A549 (cell line): Measurements from ENCODE around the gene BCAP29. TPM values are rescaled to one million over a fixed set of nuclear protein-coding genes. Genes with fewer than 3 reads are reported as not detected.

Source experiments
- ATAC-seq, 2 experiments: fragments of 200-7000 bp in 1 of 2; fragments of >200 bp in 1 of 2; cut with Nextera tagmentation in 1 of 2; cut with Tn5 transposase in 1 of 2; 3 replicates each; pipeline versions ENCODE4 v1.8.0 to v1.9.1; 2018 to 2020; ENCODE audit warnings: mild to moderate bottlenecking in 1 of 2, moderate library complexity in 1 of 2
- CTCF ChIA-PET: fragments of 300-600 bp; sonication (Branson Sonifier 250); formaldehyde crosslinking; extraction: SDS; loops from one replicate; lab custom pipeline; 2021; ENCODE audit warnings: antibody characterized with exemption, inconsistent platforms; lab: Yijun Ruan, JAX
- POLR2A ChIA-PET: fragments of 350-600 bp; formaldehyde crosslinking; extraction: SDS; loops from one replicate; lab custom pipeline; 2021; ENCODE audit warnings: antibody characterized with exemption, inconsistent platforms; lab: Yijun Ruan, JAX
- DNase-seq, 2 experiments: peaks; one replicate each; pipeline versions ENCODE4 v3.0.0 to v3.0.0-alpha.2; 2011 to 2016; ENCODE audit warnings: low read depth in 1 of 2, low spot score in 1 of 2
- FAIRE-seq: peaks from 2 replicates; lab custom pipeline; 2011; peaks lifted over from hg19 to GRCh38; lab: Jason Lieb, UNC
- H3K27ac ChIP-seq, 2 experiments: fragments of >200 bp; sonication (Bioruptor Twin); formaldehyde crosslinking; 3 replicates each; pipeline ENCODE4 v1.5.1; 2016 to 2017
- H3K4me1 ChIP-seq: fragments of >200 bp; sonication (Bioruptor Twin); formaldehyde crosslinking; 3 replicates; pipeline ENCODE4 v1.6.1; 2016
- H3K4me2 ChIP-seq: fragments of >200 bp; sonication (Bioruptor Twin); formaldehyde crosslinking; 3 replicates; pipeline ENCODE4 v1.6.1; 2016
- H3K4me3 ChIP-seq: fragments of >200 bp; sonication (Bioruptor Twin); formaldehyde crosslinking; 3 replicates; pipeline ENCODE4 v1.5.1; 2016
- H3K9me3 ChIP-seq: fragments of >200 bp; sonication (Bioruptor Twin); formaldehyde crosslinking; 3 replicates; pipeline ENCODE4 v1.6.1; 2016
- CBX8 ChIP-seq: fragments of 200-600 bp; sonication (generic); IDR thresholded peaks from 2 replicates; pipeline ENCODE4 v1.6.1; 2016
- E2F6 ChIP-seq: IDR thresholded peaks from 2 replicates; pipeline ENCODE4 v1.6.1; 2012; ENCODE audit warnings: low read depth, borderline replicate concordance
- EHF ChIP-seq: fragments of 250-450 bp; sonication (Bioruptor Pico); IDR thresholded peaks from 2 replicates; pipeline ENCODE4 v1.5.0; 2020; ENCODE audit warnings: mild to moderate bottlenecking
- EHMT2 ChIP-seq: fragments of 200-600 bp; sonication (generic); IDR thresholded peaks from 2 replicates; pipeline ENCODE4 v1.6.1; 2016; ENCODE audit warnings: antibody characterized with exemption, low read depth, mild to moderate bottlenecking, moderate library complexity
- FOSL2 ChIP-seq, 2 experiments: fragments of 450-650 bp in 1 of 2; fragments of >200 bp in 1 of 2; sonication (Bioruptor Twin) in 1 of 2; formaldehyde crosslinking; IDR thresholded peaks; 2 replicates each; pipeline versions ENCODE4 v1.5.0 to v1.6.1; 2016 to 2020; ENCODE audit warnings: mild to moderate bottlenecking in 1 of 2, moderate library complexity in 1 of 2
- HDAC2 ChIP-seq: fragments of 200-600 bp; sonication (generic); IDR thresholded peaks from 2 replicates; pipeline ENCODE4 v1.6.1; 2016
- HEYL ChIP-seq: fragments of 250-450 bp; sonication (Bioruptor Pico); IDR thresholded peaks from 2 replicates; pipeline ENCODE4 v1.8.0; 2021; ENCODE audit warnings: mild to moderate bottlenecking, moderate library complexity
- HOXA7 ChIP-seq: fragments of 250-450 bp; sonication (Bioruptor Pico); IDR thresholded peaks from 2 replicates; pipeline ENCODE4 v1.5.0; 2020; ENCODE audit warnings: mild to moderate bottlenecking, moderate library complexity
- HOXB13 ChIP-seq: fragments of 250-450 bp; sonication (Bioruptor Pico); IDR thresholded peaks from 2 replicates; pipeline ENCODE4 v1.5.0; 2020; ENCODE audit warnings: low read depth, mild to moderate bottlenecking, moderate library complexity
- JUN ChIP-seq, 2 experiments: fragments of >200 bp; sonication (Bioruptor Twin); formaldehyde crosslinking; IDR thresholded peaks; 2 replicates in 1 of 2; 3 replicates in 1 of 2; pipeline ENCODE4 v1.6.1; 2016 to 2017
- JUNB ChIP-seq: fragments of >200 bp; sonication (Bioruptor Twin); formaldehyde crosslinking; IDR thresholded peaks from 2 replicates; pipeline ENCODE4 v1.6.1; 2016
- MAFK ChIP-seq: fragments of 450-650 bp; IDR thresholded peaks from 2 replicates; pipeline ENCODE4 v1.6.1; 2014; ENCODE audit not compliant: partially characterized antibody
- MAX ChIP-seq: IDR thresholded peaks from 2 replicates; pipeline ENCODE4 v1.6.1; 2012
- MAZ ChIP-seq: fragments of 150-350 bp; IDR thresholded peaks from 2 replicates; pipeline ENCODE4 v1.6.1; 2014; ENCODE audit warnings: antibody characterized with exemption, low read depth, low read length, borderline replicate concordance
- MYC ChIP-seq: IDR thresholded peaks from 2 replicates; pipeline ENCODE4 v1.6.1; 2012; ENCODE audit warnings: mild to moderate bottlenecking, inconsistent platforms, low read length, improper control_type of control experiment, borderline replicate concordance
- POLR2A ChIP-seq: IDR thresholded peaks from 2 replicates; pipeline ENCODE4 v1.6.1; 2012; ENCODE audit warnings: mild to moderate bottlenecking, low read length
- POLR2AphosphoS2 ChIP-seq: conservative IDR thresholded peaks from 2 replicates; pipeline ENCODE4 v1.6.1; 2012; ENCODE audit warnings: low read length, improper control_type of control experiment, inconsistent platforms
- RAD21 ChIP-seq, 2 experiments: fragments of >200 bp in 1 of 2; sonication (Bioruptor Twin) in 1 of 2; formaldehyde crosslinking in 1 of 2; IDR thresholded peaks in 1 of 2; conservative IDR thresholded peaks in 1 of 2; 2 replicates in 1 of 2; 3 replicates in 1 of 2; pipeline ENCODE4 v1.6.1; 2012 to 2018; ENCODE audit warnings: inconsistent platforms in 1 of 2
- RARB ChIP-seq: fragments of 250-450 bp; sonication (Bioruptor Pico); IDR thresholded peaks from 2 replicates; pipeline ENCODE4 v1.8.0; 2021; ENCODE audit warnings: mild to moderate bottlenecking, moderate library complexity
- RCOR1 ChIP-seq: fragments of 150-350 bp; IDR thresholded peaks from 2 replicates; pipeline ENCODE4 v1.6.1; 2014; ENCODE audit warnings: antibody characterized with exemption, low read length, low read depth
- SREBF2 ChIP-seq: fragments of 450-650 bp; IDR thresholded peaks from 2 replicates; pipeline ENCODE4 v1.6.1; 2014; ENCODE audit warnings: mild to moderate bottlenecking, moderate library complexity
- ZC3H11A ChIP-seq: fragments of 450-650 bp; IDR thresholded peaks from 2 replicates; pipeline ENCODE4 v1.6.1; 2014; ENCODE audit warnings: antibody characterized with exemption, mild to moderate bottlenecking
- ZFP36 ChIP-seq: fragments of 450-650 bp; IDR thresholded peaks from 2 replicates; pipeline ENCODE4 v1.6.1; 2014; ENCODE audit warnings: borderline replicate concordance; ENCODE audit not compliant: partially characterized antibody
- WGBS: methylation state at CpG from one replicate; pipeline ENCODE4 v1.1.6; 2017; ENCODE audit errors: missing lambda C conversion rate; 5-methylcytosine and 5-hydroxymethylcytosine counted together
- polyA plus RNA-seq, 4 experiments: library from polyadenylated mRNA; depleted of rRNA in 3 of 4; stranded (reverse); fragments of >200 nt; fragmentation: RNase III in 1 of 4; extraction: RNeasy Plus Mini Kit Qiagen cat#74134 plus additional on column Dnase treatment in 1 of 4; gene quantifications; 2 replicates in 3 of 4; 3 replicates in 1 of 4; pipeline ENCODE4 v1.2.3, GENCODE V29; 2011 to 2017
- TF ChIP-seq, protein P1 (sequence below): fragments of >200 bp; sonication (Bioruptor Twin); formaldehyde crosslinking; IDR thresholded peaks from 2 replicates; pipeline ENCODE4 v1.6.1; 2016

Gene BCAP29
- polyA plus RNA-seq, 2 of the 4 experiments (the other 2 are of a cell fraction): 38.0 to 66.9 TPM

GRCh38 chr7:107609811-107610261, 29.8 kb downstream of the BCAP29 start:
- TF ChIP-seq MAZ: no peak
- no peak for TF ChIP-seq POLR2AphosphoS2
- TF ChIP-seq E2F6: no peak
- no peak for TF ChIP-seq EHMT2
- no peak for TF ChIP-seq ZFP36
- no peak for TF ChIP-seq MAX
- no peak for TF ChIP-seq MYC
- no peak for TF ChIP-seq EHF (CRISPR knock-in tag)
- no peak for TF ChIP-seq POLR2A
- TF ChIP-seq, protein P1, sequence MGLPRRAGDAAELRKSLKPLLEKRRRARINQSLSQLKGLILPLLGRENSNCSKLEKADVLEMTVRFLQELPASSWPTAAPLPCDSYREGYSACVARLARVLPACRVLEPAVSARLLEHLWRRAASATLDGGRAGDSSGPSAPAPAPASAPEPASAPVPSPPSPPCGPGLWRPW: no peak
- no peak for TF ChIP-seq HOXA7 (CRISPR knock-in tag)
- no peak for TF ChIP-seq RARB (CRISPR knock-in tag)
- TF ChIP-seq SREBF2: no peak
- no peak for TF ChIP-seq RAD21 (conservative IDR thresholded peaks at IDR 0.05 in 1 of 2, IDR thresholded peaks at IDR 0.05 in 1 of 2)
- TF ChIP-seq RCOR1: no peak
- TF ChIP-seq, all 56 proteins: peak for 0
- DNase-seq (no peak), ATAC-seq (no peak), FAIRE-seq (no peak)
- H3K4me3 ChIP-seq: no peak overlapping the region
- WGBS: 91% methylated on average over 4 of the region's 4 CpGs
- H3K4me2 ChIP-seq: no peak overlapping the region
- CTCF ChIA-PET: interaction anchor here (1.0 kb wide), 1 partner anchor 10 kb away, joined by 3 read pairs; no protein-coding TSS in a partner anchor
- H3K9me3 ChIP-seq: no peaks in the 10 kb centered on the region
- H3K27ac ChIP-seq: no peak overlapping the region
- POLR2A ChIA-PET: interaction anchor here (1.0 kb wide), 1 partner anchor 15 kb away, joined by 4 read pairs; no protein-coding TSS in a partner anchor
- H3K4me1 ChIP-seq: no peaks in the 10 kb centered on the region

DNA sequence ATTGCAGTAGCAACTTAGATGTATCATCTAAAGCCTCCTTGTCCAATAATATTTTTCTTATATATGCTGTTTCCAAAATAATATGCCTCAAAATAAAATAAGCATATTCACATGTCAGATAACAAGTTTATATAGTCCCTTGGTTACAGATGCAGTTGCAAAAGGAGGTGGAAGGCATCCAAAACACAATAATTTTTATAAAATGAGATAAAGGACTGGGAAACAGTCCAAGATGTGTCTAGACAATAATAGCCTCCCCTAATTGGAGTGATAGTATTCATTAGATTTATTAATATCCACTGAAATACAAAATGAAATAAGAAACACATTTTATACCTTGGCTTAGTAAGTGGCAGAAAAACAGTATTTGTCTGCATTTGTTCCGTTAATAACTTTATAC, 30.3 kb downstream of the BCAP29 start:
- no peak overlapping the region for H3K4me3 ChIP-seq
- H3K4me1 ChIP-seq: no peaks in the 10 kb centered on the region
- FAIRE-seq: no peak
- H3K4me2 ChIP-seq: no peak overlapping the region
- ChIA-PET CTCF (no interaction called here), POLR2A (no interaction called here)
- WGBS: 90% methylated on average over 1 of the region's 1 CpG
- H3K27ac ChIP-seq: no peak overlapping the region
- no peak for DNase-seq
- ATAC-seq: no peak
- no peaks in the 10 kb centered on the region for H3K9me3 ChIP-seq
- TF ChIP-seq RAD21 (conservative IDR thresholded peaks at IDR 0.05 in 1 of 2, IDR thresholded peaks at IDR 0.05 in 1 of 2) (no peak), MYC (no peak), HDAC2 (no peak), POLR2A (no peak), FOSL2 (IDR thresholded peaks at IDR 0.05) (no peak), FOSL2 (CRISPR knock-in tag; IDR thresholded peaks at IDR 0.05) (no peak), ZC3H11A (no peak), JUN (IDR thresholded peaks at IDR 0.05) (no peak), EHMT2 (no peak), HOXB13 (CRISPR knock-in tag) (no peak), HEYL (CRISPR knock-in tag) (no peak), CBX8 (no peak)
- TF ChIP-seq, protein P1: no peak

GRCh38 chr7:107613439-107613838, 33.4 kb downstream of the BCAP29 start:
- peak; percentile 70 for FAIRE-seq
- ATAC-seq: no peak
- TF ChIP-seq JUNB (no peak), MAFK (peak; percentile 47)
- H3K4me3 ChIP-seq: no peak overlapping the region
- H3K4me2 ChIP-seq: no peak overlapping the region
- WGBS: 69% methylated on average over 1 of the region's 1 CpG
- no peak for DNase-seq
- ChIA-PET CTCF (no interaction called here), POLR2A (no interaction called here)
- H3K27ac ChIP-seq: no peak overlapping the region
- H3K4me1 ChIP-seq: no peaks in the 10 kb centered on the region
- H3K9me3 ChIP-seq: no peaks in the 10 kb centered on the region
